Common myeloid progenitor, CD34-positive (primary cell): ENCODE measurements around the gene VPS50.

ENCODE experiments used
- CTCF ChIA-PET: fragments of 350-600 bp; sonication (Branson Sonifier 250); formaldehyde crosslinking; loops from one replicate; lab custom pipeline; 2021; ENCODE audit warnings: antibody characterized with exemption; lab: Charles Lee
- POLR2A ChIA-PET: fragments of 350-600 bp; sonication (Branson Sonifier 250); formaldehyde crosslinking; loops from one replicate; lab custom pipeline; 2021; ENCODE audit warnings: antibody characterized with exemption; lab: Charles Lee
- DNase-seq, 3 donors: peaks; one replicate each; pipeline versions ENCODE4 v3.0.0 to v3.0.0-alpha.2; 2013
- H3K27ac ChIP-seq, 2 experiments: 1 replicate in 1 of 2; 2 replicates in 1 of 2; pipeline ENCODE4 v1.7.0; 2013; ENCODE audit warnings: inconsistent platforms in 2 of 2, low read length in 2 of 2, mild to moderate bottlenecking in 2 of 2, low read depth in 1 of 2, moderate library complexity in 1 of 2; ENCODE audit not compliant: severe bottlenecking in 2 of 2, insufficient read depth in 1 of 2, poor library complexity in 1 of 2
- H3K27me3 ChIP-seq, 5 experiments: replicated peaks in 2 of 5; 1 replicate in 3 of 5; 2 replicates in 2 of 5; pipeline versions ENCODE4 v1.6.1 to v1.7.0; 2013; ENCODE audit warnings: low read length in 4 of 5, mild to moderate bottlenecking in 2 of 5, moderate library complexity in 2 of 5, inconsistent platforms in 1 of 5; ENCODE audit not compliant: insufficient read depth in 5 of 5, control insufficient read depth in 4 of 5
- H3K36me3 ChIP-seq, 4 experiments: 1 replicate in 2 of 4; 2 replicates in 2 of 4; pipeline versions ENCODE4 v1.6.1 to v1.7.0; 2013; ENCODE audit warnings: low read length in 3 of 4, control low read depth in 1 of 4, mild to moderate bottlenecking in 1 of 4; ENCODE audit not compliant: control insufficient read depth in 4 of 4, insufficient read depth in 4 of 4
- H3K4me1 ChIP-seq, 4 experiments: 1 replicate in 3 of 4; 2 replicates in 1 of 4; pipeline versions ENCODE4 v1.6.1 to v1.7.1; 2013; ENCODE audit warnings: low read length in 3 of 4, mild to moderate bottlenecking in 3 of 4, control low read depth in 1 of 4, inconsistent platforms in 1 of 4, moderate library complexity in 1 of 4; ENCODE audit not compliant: control insufficient read depth in 4 of 4, insufficient read depth in 4 of 4; ENCODE audit errors: control extremely low read depth in 1 of 4
- H3K4me3 ChIP-seq, 7 experiments: 1 replicate in 4 of 7; 2 replicates in 3 of 7; pipeline versions ENCODE4 v1.5.1 to v1.7.0; 2013; ENCODE audit warnings: mild to moderate bottlenecking in 7 of 7, low read length in 6 of 7, moderate library complexity in 6 of 7, inconsistent platforms in 2 of 7, low read depth in 2 of 7, control low read depth in 1 of 7; ENCODE audit not compliant: insufficient read depth in 4 of 7, control insufficient read depth in 1 of 7; ENCODE audit errors: extremely low read depth in 1 of 7
- H3K9me3 ChIP-seq, 5 experiments: 1 replicate in 4 of 5; 2 replicates in 1 of 5; pipeline versions ENCODE4 v1.6.1 to v1.7.1; 2013; ENCODE audit warnings: low read length in 4 of 5, mild to moderate bottlenecking in 2 of 5, inconsistent platforms in 1 of 5, low read depth in 1 of 5, moderate library complexity in 1 of 5; ENCODE audit not compliant: control insufficient read depth in 4 of 5, insufficient read depth in 2 of 5; ENCODE audit errors: control extremely low read depth in 1 of 5
- WGBS: methylation state at CpG from one replicate; pipeline ENCODE4 v1.1.5; 2013; ENCODE audit not compliant: insufficient coverage; 5-methylcytosine and 5-hydroxymethylcytosine counted together

Gene VPS50

GRCh38 chr7:93258661-93259060, 26.5 kb downstream of the VPS50 start:
- Histone ChIP-seq H3K36me3 (peaks cover 3 to 12% (median 6%) of the 10 kb centered on the region in 4 experiments), H3K27me3 (no peaks in the 10 kb centered on the region), H3K27ac (no peak overlapping the region), H3K4me1 (no peaks in the 10 kb centered on the region), H3K4me3 (no peak overlapping the region), H3K9me3 (no peaks in the 10 kb centered on the region)
- ChIA-PET CTCF (interaction anchor here (1.4 kb wide), 1 partner anchor 13 kb away, joined by 3 read pairs; no protein-coding TSS in a partner anchor), POLR2A (no interaction called here)
- no peak for DNase-seq

- DNase-seq = no peak
- Histone ChIP-seq H3K36me3 (peaks cover 0 to 8% (median 4%) of the 10 kb centered on the region in 4 experiments), H3K4me1 (no peaks in the 10 kb centered on the region), H3K4me3 (no peak overlapping the region), H3K9me3 (no peaks in the 10 kb centered on the region), H3K27me3 (no peaks in the 10 kb centered on the region), H3K27ac (no peak overlapping the region)
- WGBS = 100% methylated on average over 1 of the region's 1 CpG
- CTCF ChIA-PET = no interaction called here
- POLR2A ChIA-PET = no interaction called here
Measured at GRCh38 chr7:93262535-93262934, 30.4 kb downstream of the VPS50 start.

GRCh38 chr7:93265220-93265619, 33.1 kb downstream of the VPS50 start:
- DNase-seq = no peak
- Histone ChIP-seq H3K9me3 (no peaks in the 10 kb centered on the region), H3K4me1 (no peaks in the 10 kb centered on the region), H3K27me3 (no peaks in the 10 kb centered on the region), H3K36me3 (peaks cover 0 to 6% (median 3%) of the 10 kb centered on the region in 4 experiments), H3K27ac (no peak overlapping the region), H3K4me3 (no peak overlapping the region)
- WGBS = 93% methylated on average over 2 of the region's 4 CpGs
- ChIA-PET POLR2A (interaction anchor here (0.6 kb wide), 1 partner anchor 18 kb away, joined by 3 read pairs; no protein-coding TSS in a partner anchor), CTCF (interaction anchor here (1.0 to 1.1 kb wide), 2 partner anchors 18 to 19 kb away, joined by 3 read pairs; no protein-coding TSS in a partner anchor)

- H3K27ac ChIP-seq = no peak overlapping the region
- peaks cover 0 to 23% (median 4%) of the 10 kb centered on the region in 4 experiments for H3K36me3 ChIP-seq
- H3K27me3 ChIP-seq = no peaks in the 10 kb centered on the region
- no peak overlapping the region for H3K4me3 ChIP-seq
- CTCF ChIA-PET = interaction anchor here (0.8 to 1.5 kb wide), 2 partner anchors 20 to 66 kb away, joined by 3 read pairs; no protein-coding TSS in a partner anchor
- H3K9me3 ChIP-seq = no peaks in the 10 kb centered on the region
- DNase-seq = peak in 1 of 3 donors; percentile 3
- 100% methylated on average over 1 of the region's 1 CpG for WGBS
- POLR2A ChIA-PET = no interaction called here
- peaks cover 0 to 4% (median 0%) of the 10 kb centered on the region in 4 experiments for H3K4me1 ChIP-seq
Measured at GRCh38 chr7:93279541-93279940, 47.4 kb downstream of the VPS50 start.

GRCh38 chr7:93284908-93285307, 52.7 kb downstream of the VPS50 start:
- ChIA-PET CTCF (no interaction called here), POLR2A (interaction anchor here (0.6 kb wide), 1 partner anchor 182 kb away, joined by 4 read pairs; no protein-coding TSS in a partner anchor)
- no peak for DNase-seq
- Histone ChIP-seq H3K27ac (no peak overlapping the region), H3K9me3 (no peaks in the 10 kb centered on the region), H3K4me3 (no peak overlapping the region), H3K36me3 (peaks cover 0 to 4% (median 0%) of the 10 kb centered on the region in 4 experiments), H3K27me3 (no peaks in the 10 kb centered on the region), H3K4me1 (no peaks in the 10 kb centered on the region)
- WGBS = no CpG with 5 or more reads among the region's 1 CpG

- Histone ChIP-seq H3K4me1 (no peaks in the 10 kb centered on the region), H3K36me3 (peaks cover under 1 to 6% (median 3%) of the 10 kb centered on the region in 4 experiments), H3K9me3 (no peaks in the 10 kb centered on the region), H3K27ac (no peak overlapping the region), H3K4me3 (no peak overlapping the region), H3K27me3 (no peaks in the 10 kb centered on the region)
- DNase-seq = no peak
- no CpG with 5 or more reads among the region's 2 CpGs for WGBS
- ChIA-PET POLR2A (interaction anchor here (0.5 kb wide), 1 partner anchor 155 kb away, joined by 4 read pairs; no protein-coding TSS in a partner anchor), CTCF (no interaction called here)
Measured at GRCh38 chr7:93293229-93293628, 61.1 kb downstream of the VPS50 start.

- 83% methylated on average over 1 of the region's 1 CpG for WGBS
- no peaks in the 10 kb centered on the region for H3K27me3 ChIP-seq
- ChIA-PET CTCF (no interaction called here), POLR2A (no interaction called here)
- peaks cover 4 to 7% (median 5%) of the 10 kb centered on the region in 4 experiments for H3K36me3 ChIP-seq
- no peaks in the 10 kb centered on the region for H3K9me3 ChIP-seq
- H3K4me3 ChIP-seq = no peak overlapping the region
- no peaks in the 10 kb centered on the region for H3K4me1 ChIP-seq
- no peak overlapping the region for H3K27ac ChIP-seq
- DNase-seq = no peak
Measured at GRCh38 chr7:93298206-93298605, 66.0 kb downstream of the VPS50 start.
